HL-60 (cell line): ENCODE data around the gene TTC23L.

Source experiments
- GABPA ChIP-seq: IDR thresholded peaks from 2 replicates; pipeline ENCODE4 v1.6.1; 2012; ENCODE audit warnings: low read depth
- REST ChIP-seq: IDR thresholded peaks from 2 replicates; pipeline ENCODE4 v1.6.1; 2012; ENCODE audit warnings: low read depth; ENCODE audit not compliant: insufficient replicate concordance
- SPI1 ChIP-seq: IDR thresholded peaks from 2 replicates; pipeline ENCODE4 v1.6.1; 2012; ENCODE audit warnings: low read depth, mild to moderate bottlenecking, borderline replicate concordance
- TF ChIP-seq, protein P1 (sequence below): IDR thresholded peaks from one replicate; pipeline ENCODE4 v1.5.1; 2011; ENCODE audit warnings: low read length, control low read depth, inconsistent platforms; ENCODE audit not compliant: insufficient read depth

- TF ChIP-seq, protein P1, sequence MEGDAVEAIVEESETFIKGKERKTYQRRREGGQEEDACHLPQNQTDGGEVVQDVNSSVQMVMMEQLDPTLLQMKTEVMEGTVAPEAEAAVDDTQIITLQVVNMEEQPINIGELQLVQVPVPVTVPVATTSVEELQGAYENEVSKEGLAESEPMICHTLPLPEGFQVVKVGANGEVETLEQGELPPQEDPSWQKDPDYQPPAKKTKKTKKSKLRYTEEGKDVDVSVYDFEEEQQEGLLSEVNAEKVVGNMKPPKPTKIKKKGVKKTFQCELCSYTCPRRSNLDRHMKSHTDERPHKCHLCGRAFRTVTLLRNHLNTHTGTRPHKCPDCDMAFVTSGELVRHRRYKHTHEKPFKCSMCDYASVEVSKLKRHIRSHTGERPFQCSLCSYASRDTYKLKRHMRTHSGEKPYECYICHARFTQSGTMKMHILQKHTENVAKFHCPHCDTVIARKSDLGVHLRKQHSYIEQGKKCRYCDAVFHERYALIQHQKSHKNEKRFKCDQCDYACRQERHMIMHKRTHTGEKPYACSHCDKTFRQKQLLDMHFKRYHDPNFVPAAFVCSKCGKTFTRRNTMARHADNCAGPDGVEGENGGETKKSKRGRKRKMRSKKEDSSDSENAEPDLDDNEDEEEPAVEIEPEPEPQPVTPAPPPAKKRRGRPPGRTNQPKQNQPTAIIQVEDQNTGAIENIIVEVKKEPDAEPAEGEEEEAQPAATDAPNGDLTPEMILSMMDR: no peak
- TF ChIP-seq REST (no peak), SPI1 (no peak), GABPA (no peak)
Observed at GRCh38 chr5:34847552-34847951, 8.6 kb downstream of the TTC23L start.
